Neural progenitor cell (in vitro differentiated cells): ENCODE data around the gene SCGB3A1.

Source experiments
- CTCF ChIP-seq: fragments of 200-600 bp; sonication (generic); IDR thresholded peaks from 2 replicates; pipeline ENCODE4 v1.5.1; 2017; ENCODE audit warnings: antibody characterized with exemption, mild to moderate bottlenecking
- EZH2 ChIP-seq: fragments of 200-600 bp; sonication (generic); IDR thresholded peaks from 2 replicates; pipeline ENCODE4 v1.6.1; 2017; ENCODE audit warnings: antibody characterized with exemption, mild to moderate bottlenecking, moderate library complexity

- no peak for TF ChIP-seq CTCF
- TF ChIP-seq EZH2, result no peak
These were observed 16.7 kb upstream of the SCGB3A1 start for GRCh38 chr5:180607861-180608571.
